HepG2 (cell line): ENCODE data around the gene BHLHA9.

Experiments
- BHLHE40 ChIP-seq: IDR thresholded peaks from 2 replicates; pipeline ENCODE4 v1.6.1; 2011; ENCODE audit warnings: low read length, improper control_type of control experiment
- CTCF ChIP-seq: sonication (generic); formaldehyde crosslinking; IDR thresholded peaks from 2 replicates; pipeline ENCODE4 v1.5.0; 2020; ENCODE audit warnings: mild to moderate bottlenecking, missing genetic modification reagents, moderate library complexity
- EZH2 ChIP-seq: conservative IDR thresholded peaks from 2 replicates; pipeline ENCODE4 v1.6.1; 2012; ENCODE audit warnings: mild to moderate bottlenecking, low read depth, low read length, moderate library complexity
- FOSL1 ChIP-seq: sonication (generic); formaldehyde crosslinking; IDR thresholded peaks from 2 replicates; pipeline ENCODE4 v1.9.0; 2021; ENCODE audit warnings: missing genetic modification reagents, borderline replicate concordance
- NFRKB ChIP-seq: fragments of 450-650 bp; IDR thresholded peaks from 2 replicates; pipeline ENCODE4 v1.6.1; 2017
- RAD21 ChIP-seq: fragments of 450-650 bp; formaldehyde crosslinking; IDR thresholded peaks from 2 replicates; pipeline ENCODE4 v1.5.0; 2020; ENCODE audit warnings: mild to moderate bottlenecking
- SALL1 ChIP-seq: sonication (generic); formaldehyde crosslinking; IDR thresholded peaks from 2 replicates; pipeline ENCODE4 v1.8.0; 2022; ENCODE audit warnings: mild to moderate bottlenecking, missing genetic modification reagents
- SNAPC5 ChIP-seq: sonication (generic); formaldehyde crosslinking; IDR thresholded peaks from 2 replicates; pipeline ENCODE4 v1.8.1; 2023; ENCODE audit warnings: mild to moderate bottlenecking, missing genetic modification reagents, borderline replicate concordance
- TAF1 ChIP-seq: sonication (generic); formaldehyde crosslinking; IDR thresholded peaks from 2 replicates; pipeline ENCODE4 v1.4.0; 2020; ENCODE audit warnings: missing genetic modification reagents
- ZNF274 ChIP-seq: sonication (generic); formaldehyde crosslinking; IDR thresholded peaks from 2 replicates; pipeline ENCODE4 v1.5.1; 2020; ENCODE audit warnings: mild to moderate bottlenecking, missing genetic modification reagents
- ZNF709 ChIP-seq: sonication (generic); formaldehyde crosslinking; IDR thresholded peaks from 2 replicates; pipeline ENCODE4 v1.5.0; 2020; ENCODE audit warnings: mild to moderate bottlenecking, missing genetic modification reagents
- ZSCAN29 ChIP-seq: sonication (generic); formaldehyde crosslinking; conservative IDR thresholded peaks from 2 replicates; pipeline ENCODE4 v1.4.0; 2020; ENCODE audit warnings: mild to moderate bottlenecking, missing genetic modification reagents
- TF ChIP-seq, protein P1 (sequence below): sonication (generic); formaldehyde crosslinking; IDR thresholded peaks from 2 replicates; pipeline ENCODE4 v1.8.1; 2022; ENCODE audit warnings: low read depth, mild to moderate bottlenecking, missing genetic modification reagents

DNA sequence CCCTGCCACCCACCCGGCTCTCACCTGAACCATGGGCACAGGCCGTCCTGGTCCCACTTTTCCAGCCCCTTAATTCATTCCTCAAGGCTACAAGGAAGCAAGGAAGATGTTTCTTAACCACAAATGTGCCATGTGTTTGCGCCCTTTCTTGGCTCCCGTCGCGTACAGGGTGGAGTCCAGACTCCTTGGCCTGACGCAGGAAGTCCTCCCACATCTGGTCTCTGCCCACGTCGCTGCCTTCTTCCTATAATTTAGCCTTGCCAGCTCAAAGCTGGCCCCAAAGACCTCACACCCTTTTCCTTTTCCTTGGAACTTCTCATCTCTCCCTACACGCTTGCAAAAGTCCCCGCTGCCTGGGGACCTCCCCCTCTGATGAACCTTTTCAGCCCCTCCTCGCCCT is 38.8 kb upstream of the BHLHA9 start:
- TF ChIP-seq ZNF709: no peak
- no peak for TF ChIP-seq SALL1 (CRISPR knock-in tag)
- no peak for TF ChIP-seq ZNF274 (CRISPR knock-in tag)
- TF ChIP-seq SNAPC5 (CRISPR knock-in tag): no peak
- no peak for TF ChIP-seq FOSL1
- no peak for TF ChIP-seq NFRKB
- TF ChIP-seq, protein P1, sequence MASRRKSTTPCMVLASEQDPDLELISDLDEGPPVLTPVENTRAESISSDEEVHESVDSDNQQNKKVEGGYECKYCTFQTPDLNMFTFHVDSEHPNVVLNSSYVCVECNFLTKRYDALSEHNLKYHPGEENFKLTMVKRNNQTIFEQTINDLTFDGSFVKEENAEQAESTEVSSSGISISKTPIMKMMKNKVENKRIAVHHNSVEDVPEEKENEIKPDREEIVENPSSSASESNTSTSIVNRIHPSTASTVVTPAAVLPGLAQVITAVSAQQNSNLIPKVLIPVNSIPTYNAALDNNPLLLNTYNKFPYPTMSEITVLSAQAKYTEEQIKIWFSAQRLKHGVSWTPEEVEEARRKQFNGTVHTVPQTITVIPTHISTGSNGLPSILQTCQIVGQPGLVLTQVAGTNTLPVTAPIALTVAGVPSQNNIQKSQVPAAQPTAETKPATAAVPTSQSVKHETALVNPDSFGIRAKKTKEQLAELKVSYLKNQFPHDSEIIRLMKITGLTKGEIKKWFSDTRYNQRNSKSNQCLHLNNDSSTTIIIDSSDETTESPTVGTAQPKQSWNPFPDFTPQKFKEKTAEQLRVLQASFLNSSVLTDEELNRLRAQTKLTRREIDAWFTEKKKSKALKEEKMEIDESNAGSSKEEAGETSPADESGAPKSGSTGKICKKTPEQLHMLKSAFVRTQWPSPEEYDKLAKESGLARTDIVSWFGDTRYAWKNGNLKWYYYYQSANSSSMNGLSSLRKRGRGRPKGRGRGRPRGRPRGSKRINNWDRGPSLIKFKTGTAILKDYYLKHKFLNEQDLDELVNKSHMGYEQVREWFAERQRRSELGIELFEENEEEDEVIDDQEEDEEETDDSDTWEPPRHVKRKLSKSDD (CRISPR knock-in tag): no peak
- no peak for TF ChIP-seq ZSCAN29 (CRISPR knock-in tag)
- TF ChIP-seq BHLHE40: no peak
- no peak for TF ChIP-seq EZH2
- no peak for TF ChIP-seq RAD21 (CRISPR knock-in tag)
- TF ChIP-seq CTCF (CRISPR knock-in tag): no peak
- TF ChIP-seq TAF1 (CRISPR knock-in tag): no peak
